GM23248 (cell line): ENCODE data around the gene DUOX2.

Source experiments
- EZH2 ChIP-seq: fragments of 200-600 bp; sonication (generic); IDR thresholded peaks from 2 replicates; pipeline ENCODE4 v1.6.1; 2018; ENCODE audit warnings: antibody characterized with exemption, mild to moderate bottlenecking; ENCODE audit not compliant: insufficient read depth, poor library complexity, severe bottlenecking
- EZH2phosphoT487 ChIP-seq: fragments of 200-600 bp; sonication (generic); IDR thresholded peaks from 2 replicates; pipeline ENCODE4 v1.6.1; 2018; ENCODE audit warnings: antibody characterized with exemption, moderate library complexity, mild to moderate bottlenecking, low read depth; ENCODE audit not compliant: insufficient read depth

DNA sequence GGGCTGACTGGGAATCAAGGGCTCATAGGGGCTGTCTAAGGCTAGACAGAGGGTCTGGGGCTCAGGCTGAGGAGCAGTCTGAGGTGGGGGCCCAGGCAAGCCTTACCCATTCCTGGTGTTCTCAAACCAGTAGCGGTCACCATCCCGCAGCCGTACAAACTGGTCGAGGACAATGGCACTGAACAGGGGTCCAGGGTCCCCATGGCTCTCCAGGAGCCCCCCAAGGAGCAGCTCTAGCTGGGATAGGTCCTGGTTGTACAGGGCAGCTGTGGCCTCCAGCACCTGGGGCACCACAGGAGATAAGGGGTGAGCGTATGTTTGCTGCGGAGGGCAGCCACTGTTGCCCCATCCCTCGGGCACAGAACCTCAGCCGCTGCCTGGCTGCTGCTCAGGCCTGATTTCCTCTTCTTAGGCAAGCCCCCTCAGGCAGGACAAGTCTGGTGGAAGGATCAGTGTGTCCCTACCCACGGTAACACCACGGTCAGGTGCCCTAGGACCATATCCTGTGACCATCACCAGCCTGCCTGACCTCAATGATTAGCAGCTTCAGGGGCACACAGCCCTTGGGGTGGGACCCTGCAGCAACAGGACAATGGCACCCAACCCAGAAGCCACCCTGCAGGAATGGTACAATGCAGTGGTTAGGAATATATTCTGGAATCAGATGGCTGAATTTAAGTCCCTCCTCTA, 5.9 kb downstream of the DUOX2 start:
- no peak for TF ChIP-seq EZH2
- TF ChIP-seq EZH2phosphoT487, result no peak
